NOMO-1 treated with DMSO at 0.1 percent for 48 hours (cell line): ENCODE results near the gene RNPEPL1.
A peak's percentile ranks its signal among the peaks of the same experiment; 100 is the strongest.
"Not testable (repeated sequence)": the region's sequence is repeated elsewhere in the genome, so short reads cannot be mapped to it uniquely, and the experiment has no call there.

Experiments
- DNase-seq: peaks from one replicate; lab custom pipeline; 2025; ENCODE audit not compliant: unreplicated experiment; lab: John Stamatoyannopoulos, UW

RNPEPL1 gene

DNA sequence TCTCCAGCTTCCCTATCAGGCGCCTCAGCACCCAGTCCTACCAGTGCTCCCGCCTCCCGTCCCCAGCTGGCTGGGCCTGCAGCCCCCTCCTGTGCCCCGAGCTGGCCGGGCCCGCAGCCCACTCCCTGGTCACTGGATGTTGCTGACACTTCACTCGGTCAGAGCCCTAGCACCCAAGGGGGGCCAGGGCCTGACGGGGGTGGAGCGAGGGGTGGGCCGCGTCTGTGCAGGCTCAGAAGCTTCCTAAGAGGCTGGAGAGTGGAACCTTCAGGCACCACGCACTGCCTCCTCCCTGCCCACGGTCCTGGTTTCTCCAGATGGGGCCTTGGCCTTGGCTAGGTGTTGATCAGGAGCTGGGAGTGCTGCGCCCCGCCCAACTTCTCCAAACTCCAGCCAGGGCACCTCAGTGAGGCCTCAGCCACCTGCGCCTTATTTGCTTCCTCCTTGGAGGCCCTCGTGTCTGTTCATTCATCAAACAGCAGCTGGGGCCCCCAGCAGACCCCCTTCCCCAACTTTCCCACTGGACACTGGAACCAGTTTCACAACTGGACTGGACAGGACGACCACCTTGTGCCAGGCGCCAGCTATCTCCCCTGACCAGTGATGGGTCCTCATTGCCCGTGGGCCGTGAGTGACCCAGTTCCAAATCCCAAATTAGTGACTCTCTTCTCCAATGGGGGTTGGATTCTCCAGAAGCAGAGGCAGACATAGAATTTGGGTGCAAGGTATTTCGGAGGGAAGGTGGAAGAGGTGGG is 35.0 kb downstream of the RNPEPL1 start:
- DNase-seq: no peak

DNA sequence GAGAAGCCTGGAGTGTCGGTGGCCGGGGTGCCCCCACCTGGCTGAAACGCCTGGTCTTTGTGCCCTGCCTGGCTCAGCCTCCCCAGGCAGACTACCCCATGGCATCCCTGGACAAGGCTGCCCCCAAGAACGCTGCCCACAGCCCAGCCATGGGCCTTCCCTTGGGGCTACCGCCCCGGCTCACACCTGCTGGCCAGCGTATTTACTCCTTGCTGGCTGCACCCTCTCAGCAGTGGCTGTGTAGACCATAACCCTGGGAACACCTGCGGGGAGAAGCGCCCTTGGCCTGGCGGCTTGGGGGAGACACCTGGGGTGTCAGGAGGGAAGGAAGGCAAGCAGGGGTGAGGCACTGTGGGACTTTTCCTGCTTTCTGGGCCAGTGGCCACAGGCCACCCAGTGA is 35.6 kb downstream of the RNPEPL1 start:
- no peak for DNase-seq

DNA sequence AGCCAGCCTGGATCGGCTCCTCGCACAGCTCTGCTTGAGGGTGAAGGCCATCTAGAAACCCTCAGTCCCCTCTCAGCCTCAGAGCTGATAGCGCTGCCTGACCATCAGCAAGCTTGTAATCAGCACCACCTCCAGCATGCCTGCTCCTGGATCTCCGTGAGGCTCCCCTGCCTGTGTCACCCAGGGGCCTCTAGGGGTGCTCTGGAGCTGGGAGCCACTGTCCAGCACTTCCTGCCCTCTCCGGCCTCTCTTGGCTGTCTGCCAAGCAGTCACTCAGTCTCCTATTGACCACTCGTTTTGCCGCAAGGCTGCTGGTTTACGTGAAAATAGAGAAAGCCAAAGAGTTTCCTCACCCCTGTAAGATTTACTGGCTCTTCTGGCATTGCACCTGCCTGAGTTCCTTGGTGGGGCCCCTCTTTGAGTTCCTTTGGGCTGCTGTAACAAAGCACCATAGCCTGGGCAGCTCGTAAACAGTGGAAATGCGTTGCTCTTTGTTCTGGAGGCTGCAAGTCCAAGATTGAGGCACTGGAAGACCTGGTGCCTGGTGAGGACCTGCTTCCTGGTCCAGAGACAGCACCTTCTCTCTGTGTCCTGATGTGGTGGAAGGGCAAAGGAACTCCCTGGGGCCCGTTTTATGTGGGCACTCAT is 36.1 kb downstream of the RNPEPL1 start:
- DNase-seq: peak; percentile 58

DNA sequence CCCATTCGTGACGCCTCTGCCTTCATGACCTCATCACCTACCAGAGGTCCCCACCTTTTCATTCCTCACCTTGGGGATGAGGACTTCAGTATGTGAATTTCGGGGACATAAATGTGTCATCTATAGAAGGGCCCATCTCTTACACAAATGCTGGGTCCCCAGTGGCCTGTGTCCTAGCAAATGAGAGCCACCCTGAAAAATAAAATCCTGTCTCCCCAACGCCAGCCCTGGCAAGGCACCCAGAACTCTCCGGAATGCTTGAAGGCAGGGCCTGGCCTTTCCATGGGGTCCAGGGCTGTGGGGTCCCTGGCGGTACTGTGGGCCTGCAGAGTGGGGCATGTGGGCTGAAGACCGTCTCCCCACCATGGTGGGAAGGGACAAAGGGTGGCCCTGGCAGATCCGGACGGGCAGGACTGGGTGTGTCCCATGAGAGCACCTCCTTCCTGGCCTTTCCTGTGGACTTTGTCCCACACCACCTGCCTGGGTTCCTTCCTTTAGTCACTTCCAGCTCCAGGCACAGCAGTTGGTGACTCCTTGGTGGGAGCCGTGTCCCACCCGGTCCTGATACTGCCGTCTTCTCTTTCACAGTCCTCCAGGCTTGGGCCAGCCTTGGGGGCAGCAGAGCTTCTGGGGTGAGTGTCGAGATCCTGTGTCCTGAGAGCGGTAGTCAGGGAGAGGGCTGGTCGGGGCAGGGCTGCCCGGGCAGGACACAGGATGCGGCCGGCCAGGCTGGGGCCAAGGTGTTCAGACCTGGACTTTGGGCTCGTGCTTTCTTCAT is 36.8 kb downstream of the RNPEPL1 start:
- DNase-seq: no peak

DNA sequence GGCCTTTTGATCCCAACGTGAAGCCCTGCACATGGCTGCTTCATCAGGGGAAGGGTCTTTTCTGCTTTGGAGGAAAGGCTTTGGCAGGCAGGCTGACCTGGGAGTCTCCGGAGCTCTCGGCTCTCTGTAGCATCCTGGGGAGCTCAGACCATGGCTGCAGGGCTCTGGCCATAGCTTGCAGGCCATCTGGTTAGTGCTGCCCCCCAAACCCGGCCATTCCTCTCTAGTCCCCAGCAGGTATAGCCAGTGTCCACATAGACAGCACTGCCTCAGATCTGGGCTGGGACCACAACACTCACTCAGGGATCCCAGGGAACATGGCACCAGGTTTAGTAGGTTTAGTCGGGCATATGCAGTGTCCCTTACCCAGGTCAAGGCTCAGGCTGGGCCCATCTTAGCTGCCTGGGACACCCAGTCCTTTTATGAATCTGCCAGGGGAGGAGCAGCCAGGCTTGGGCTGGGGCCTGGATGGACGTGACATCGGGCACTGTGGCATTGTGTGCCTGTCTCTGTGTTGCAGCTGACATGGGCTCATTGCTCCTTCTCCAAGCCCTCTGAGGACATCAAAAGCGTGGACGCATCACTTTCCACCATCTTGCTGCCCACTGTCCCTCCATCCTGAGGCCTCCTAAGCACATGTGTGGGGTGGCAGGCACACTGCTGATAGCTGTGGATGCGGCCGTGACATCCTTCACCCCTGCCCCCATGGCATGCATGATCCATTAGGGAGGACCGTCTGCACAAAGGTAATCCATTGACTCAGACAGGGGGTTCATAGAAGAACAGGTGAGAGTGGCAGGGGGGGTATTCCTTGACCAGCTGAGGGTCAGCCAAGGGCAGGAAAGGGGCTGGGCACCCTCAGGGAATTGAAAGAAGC is 37.8 kb downstream of the RNPEPL1 start:
- DNase-seq: no peak

DNA sequence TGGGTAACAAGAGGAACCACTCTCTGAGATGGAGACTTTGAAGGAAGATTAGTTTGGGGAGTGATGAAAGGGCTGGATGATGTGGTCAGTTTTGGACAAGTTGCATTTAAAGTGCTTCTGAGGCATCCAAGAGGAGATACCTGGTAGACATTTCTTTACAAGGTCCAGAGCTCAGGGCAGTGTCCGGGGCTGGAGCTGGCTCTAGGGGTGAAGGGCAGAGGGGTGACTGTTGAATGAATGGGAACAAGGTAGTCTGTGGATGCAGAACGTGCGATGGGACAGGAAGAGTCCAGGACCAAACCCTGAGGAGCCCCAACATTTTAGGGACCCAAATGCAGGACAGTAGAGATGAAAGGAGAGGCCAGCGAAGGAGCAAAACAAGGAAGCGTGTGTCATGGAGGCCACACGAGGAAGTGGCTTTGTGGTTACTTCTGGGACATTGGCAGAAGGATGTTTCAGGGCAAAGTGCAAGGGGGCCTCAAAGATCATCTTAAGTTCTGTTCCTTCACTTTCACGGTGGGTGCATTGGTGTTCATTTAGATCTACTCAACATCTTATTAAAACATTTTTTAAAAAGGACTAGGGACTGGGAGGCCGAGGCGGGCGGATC is 43.4 kb downstream of the RNPEPL1 start:
- peak; percentile 76 for DNase-seq

DNA sequence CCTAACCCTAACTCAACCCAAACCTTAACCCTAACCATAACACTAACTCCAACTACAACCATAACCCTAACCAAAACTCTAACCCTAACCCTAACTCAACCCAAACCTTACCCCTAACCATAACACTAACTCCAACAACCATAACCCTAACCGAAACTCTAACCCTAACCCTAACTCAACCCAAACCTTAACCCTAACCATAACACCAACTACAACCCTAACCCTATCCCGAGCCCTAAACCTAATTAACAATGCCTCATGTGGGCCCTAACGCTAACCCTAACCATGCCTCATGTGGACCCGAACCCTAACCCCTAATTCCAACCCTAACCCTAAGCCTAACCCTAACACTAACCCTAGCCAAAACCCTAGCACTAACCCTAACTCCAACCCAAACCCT is 45.5 kb downstream of the RNPEPL1 start:
- no peak for DNase-seq

DNA sequence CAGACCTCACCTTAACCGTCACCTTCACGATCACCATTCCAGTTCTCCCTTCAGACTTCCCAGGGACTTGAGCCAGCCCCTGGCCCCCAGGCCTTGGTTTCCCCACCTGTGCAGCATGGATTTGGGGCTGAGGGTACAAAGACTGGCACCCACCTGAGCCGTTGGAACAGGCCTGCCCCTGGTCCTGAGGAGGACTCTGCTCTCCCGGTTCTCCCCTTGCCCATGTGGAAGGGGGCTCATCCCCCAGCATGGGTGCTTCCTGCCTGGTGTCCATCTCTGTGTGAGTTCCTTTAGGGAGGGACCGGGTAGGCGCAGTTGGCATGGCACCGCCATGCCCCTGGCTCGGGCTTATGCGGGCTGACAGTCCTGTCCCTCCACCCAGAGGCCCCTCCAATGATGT is 46.1 kb downstream of the RNPEPL1 start:
- no peak for DNase-seq

DNA sequence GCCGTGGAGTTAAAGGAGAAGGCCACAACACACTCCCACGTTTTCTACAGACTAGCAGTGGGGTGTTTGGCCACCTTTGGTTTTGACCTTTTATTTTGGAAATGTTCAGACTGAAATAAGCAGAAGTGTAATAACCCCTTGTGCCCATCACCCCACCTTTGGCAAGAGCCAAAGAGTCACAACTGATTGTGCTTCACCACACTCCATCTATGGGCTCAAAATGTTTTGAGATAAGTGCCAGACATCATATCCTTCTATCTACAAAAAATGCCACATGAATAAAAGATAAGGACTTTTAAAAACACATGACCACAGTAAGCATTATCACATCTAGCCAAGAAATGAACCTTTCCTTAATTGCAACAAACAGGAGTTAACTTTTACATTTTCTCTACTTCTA is 47.1 kb downstream of the RNPEPL1 start:
- DNase-seq: no peak

DNA sequence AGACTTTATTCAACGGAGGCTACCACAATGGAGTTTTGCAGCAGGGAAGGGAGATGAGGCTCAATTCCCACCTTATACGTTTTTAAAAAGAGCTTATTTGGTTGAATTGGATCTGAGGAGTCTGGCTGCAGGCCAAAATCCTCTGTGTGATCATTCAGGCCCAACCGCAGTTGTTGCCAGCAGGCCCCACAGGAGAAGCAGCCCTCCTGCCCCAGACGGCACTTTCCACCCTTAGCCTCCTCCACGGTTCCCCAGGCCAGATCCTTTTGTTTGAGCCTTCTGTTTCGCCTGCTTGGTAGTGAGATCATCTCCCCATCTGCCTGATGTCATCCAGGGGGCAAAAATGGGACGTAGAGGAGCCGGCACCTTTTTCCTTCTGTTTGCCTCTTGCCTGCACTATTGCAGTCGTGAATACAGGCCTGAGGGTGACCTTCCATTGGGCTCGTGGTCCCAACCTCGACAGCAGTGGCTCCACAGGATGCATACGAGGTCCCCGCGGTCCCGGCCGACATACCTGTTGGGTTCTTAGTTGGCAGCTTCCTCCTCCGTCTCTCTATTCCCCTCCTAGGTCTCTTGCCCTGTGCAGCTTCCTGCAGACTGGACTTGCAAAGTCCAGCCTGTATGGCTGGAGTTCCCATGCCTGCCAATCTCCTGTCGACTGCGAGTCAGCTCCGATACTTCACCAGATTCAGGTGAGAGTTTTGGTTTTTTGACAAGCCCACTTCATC is 47.7 kb downstream of the RNPEPL1 start:
- DNase-seq: no peak

DNA sequence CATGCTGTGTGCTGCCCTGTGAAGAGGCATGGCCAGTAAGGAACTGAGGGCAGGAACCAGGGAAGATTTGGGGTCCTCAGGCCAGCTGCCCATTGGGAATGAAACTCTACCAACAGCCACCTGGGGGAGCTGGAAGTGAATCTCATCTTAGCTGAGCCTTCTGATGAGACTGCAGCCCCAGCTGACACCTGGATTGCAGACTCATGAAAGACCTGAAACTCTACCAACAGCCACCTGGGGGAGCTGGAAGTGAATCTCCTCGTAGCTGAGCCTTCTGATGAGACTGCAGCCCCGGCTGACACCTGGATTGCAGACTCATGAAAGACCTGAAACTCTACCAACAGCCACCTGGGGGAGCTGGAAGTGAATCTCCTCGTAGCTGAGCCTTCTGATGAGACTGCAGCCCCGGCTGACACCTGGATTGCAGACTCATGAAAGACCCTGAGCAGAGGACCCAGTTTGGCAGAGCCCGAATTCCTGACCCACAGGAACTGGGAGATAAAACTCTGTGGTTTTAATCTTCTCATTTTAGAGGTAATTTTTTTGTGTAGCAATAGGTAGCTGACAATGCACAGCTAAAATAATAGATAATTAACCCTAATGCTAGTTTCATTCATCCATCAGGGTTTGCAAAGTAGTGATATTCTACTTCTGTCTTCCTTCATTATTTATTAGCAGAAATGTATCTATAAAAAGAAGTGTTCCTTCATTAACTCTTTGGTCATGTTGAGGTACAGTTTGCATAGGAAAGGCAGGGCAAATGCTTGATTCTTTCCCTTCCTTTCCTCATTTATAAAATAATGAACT is 48.8 kb downstream of the RNPEPL1 start:
- not testable (repeated sequence) for DNase-seq

DNA sequence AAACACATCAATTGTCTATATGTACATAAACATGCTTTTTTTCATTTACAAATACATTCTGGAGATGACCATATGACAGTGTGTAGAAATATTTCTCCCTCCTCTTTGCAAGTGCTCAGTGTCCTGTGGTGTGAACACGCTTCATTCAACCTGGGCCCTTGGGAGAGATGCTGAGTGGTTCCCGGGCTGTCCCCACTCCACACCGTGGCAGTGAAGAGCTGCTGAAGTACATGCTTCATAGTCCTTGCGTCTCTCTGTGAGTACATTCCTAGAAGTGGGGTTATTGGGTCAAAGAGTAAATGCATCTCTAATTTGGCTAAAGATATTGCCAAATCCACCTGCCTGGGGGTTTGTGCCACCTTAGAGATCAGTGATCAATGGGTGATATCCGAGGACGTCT is 50.5 kb downstream of the RNPEPL1 start:
- no peak for DNase-seq

DNA sequence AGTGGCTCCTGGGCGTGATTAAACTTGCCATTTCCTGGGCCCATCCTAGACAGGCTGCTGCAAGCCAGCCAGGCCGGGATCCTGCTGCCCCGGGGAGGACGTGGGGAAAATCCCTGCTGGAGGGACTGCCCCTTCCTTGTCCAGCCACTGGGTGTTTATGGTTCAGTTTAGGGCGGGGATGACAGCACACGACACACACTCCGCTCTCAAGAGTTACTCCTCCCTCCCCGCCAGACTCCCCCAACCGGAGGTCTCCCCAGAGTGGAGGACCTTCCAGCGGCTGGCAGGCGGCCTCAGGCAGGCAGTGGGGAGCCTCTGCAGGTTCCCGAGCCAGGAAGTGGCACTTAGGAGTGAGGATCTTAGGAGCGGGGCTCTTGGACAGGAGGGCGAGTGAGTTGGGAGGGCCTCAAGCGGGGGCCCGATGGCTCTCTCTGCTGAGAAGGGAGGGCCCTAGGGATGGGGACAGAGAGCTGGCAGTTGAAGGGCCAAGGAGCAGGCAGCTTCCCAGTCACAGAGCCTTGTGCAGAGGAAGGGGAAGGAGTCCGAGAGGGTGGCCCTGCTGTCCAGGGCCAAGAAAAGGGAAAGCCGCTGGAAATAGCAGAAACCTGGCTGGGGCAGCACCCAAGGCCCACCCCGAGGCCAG is 51.3 kb downstream of the RNPEPL1 start:
- DNase-seq: no peak

DNA sequence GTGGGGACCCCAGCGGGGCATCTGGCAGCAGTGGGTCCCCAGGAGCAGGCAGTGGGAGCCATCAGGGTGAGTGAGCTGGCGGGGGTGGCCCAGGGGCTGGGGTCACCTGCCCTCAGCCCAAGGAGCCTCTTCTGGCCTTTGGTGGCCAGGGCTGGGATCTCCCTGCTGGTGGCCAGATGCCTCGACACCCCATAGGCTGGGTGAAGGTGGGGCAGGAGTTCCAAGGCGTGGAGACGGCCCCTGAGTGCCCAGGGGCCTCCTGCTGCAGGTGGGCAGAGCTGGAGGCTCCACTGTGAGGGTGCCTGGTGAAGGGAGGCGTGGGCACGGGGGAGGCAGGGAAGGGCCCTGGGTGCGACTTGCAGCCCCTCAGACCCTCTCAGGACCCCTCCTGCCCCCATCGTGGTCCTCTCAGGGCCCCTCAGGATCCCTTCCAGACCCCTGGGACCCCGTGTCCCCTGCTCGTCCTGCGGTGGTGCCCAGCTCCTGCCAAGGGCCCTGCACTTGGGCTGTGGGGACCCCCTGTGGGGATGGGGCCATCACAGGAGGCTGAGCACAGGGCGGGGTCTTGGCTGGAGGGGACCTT is 52.0 kb downstream of the RNPEPL1 start:
- DNase-seq: no peak

DNA sequence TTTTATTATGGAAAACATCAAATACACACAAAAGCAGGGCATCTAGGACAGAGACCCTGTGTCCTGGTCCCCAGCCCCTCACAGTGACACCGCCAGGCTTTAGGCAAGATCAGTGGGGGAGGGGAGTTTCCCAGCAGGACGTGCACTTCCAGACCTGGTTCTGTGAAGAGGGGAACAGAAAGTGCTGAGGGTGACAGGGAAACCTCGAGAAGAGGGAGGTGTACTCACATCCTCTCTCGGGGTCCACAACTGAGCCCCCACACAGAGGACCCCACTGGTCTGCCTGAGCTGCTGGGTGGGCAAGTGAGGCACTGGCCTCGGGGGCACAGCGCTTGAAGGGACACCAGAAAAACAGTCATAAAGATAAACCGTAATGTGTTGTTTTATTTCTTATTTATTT is 52.6 kb downstream of the RNPEPL1 start:
- peak; percentile 12 for DNase-seq

DNA sequence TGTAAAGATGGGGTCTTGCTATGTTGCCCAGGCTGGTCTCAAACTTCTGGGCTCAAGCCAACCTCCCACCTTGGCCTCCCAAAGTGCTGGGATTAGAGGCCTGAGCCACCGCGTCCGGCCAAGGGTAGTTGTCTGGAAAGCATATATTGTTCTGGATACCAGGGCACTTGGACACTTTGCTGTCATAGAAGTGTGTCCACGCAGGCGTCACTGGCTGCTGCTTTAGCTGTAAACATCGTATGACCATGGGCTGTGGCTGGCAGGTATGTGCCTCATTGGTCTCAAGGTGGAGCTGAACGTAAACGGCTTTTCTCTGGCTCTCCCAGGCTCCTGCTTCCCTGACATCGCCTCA is 53.8 kb downstream of the RNPEPL1 start:
- DNase-seq: no peak

DNA sequence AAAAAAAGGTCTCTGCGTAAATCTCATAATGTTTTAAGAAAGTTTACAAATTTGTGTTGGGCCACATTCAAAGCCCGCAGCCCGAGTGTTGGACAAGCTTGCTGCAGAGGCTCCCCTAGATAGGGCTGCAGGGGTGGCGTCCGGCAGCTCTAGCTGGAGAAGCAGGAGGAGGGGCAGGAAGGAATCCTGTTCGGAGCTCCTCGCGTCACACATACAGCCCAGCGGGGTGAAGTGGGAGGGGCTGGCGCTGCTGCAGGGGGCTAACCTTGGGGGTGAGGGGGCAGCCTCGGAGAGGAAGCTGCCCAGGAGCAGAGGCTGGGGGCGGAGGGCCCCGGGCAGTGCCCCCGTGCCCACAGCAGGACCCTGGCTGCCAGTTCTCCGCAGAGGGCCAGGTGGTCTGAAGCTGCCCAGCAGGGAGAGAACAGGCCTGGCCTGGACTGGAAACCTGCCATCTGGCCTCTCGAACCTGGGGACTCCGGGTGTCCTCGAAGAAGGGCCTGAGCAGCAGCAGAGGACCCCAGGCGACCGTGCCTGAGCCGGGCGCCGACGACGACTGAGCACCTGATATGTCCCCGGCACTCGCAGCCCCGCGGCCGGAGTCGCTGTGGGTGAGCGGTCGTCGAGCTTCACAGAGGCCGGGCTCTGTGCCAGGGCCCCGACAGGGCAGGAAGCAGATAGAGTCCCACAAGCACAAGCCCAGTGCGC is 54.4 kb downstream of the RNPEPL1 start:
- DNase-seq: no peak

DNA sequence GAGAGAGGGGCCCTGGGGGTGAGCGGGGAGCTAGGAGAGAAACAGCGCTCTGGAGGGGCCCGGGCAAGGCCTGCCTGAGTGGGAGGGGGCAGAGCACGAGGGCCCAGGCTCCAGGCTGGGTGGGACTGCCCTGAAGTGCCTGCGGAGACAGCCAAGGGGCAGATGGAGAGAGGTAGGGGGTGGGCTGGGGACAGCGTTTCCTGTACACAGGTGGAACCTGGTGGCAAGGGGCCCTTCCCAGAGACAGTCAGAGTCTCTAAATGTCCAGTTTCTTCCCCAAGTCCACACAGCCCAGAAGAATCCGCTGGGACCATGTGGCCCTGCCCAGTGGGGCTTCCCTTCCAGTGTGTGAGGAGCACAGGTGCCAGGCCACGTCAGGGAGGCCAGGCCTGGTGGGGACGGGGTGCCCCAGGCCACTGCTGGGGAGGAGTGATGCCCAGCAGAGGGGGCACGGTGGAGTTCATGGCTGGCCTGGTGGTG is 55.3 kb downstream of the RNPEPL1 start:
- no peak for DNase-seq
